HG03060 (cell line): ENCODE measurements around the gene IQSEC3.

Experiments
- ATAC-seq: cut with Tn5 transposase; IDR thresholded peaks from one replicate; pipeline ENCODE4 v1.9.1; 2021; ENCODE audit warnings: low read depth, moderate number of reproducible peaks; ENCODE audit not compliant: unreplicated experiment

Gene IQSEC3

DNA sequence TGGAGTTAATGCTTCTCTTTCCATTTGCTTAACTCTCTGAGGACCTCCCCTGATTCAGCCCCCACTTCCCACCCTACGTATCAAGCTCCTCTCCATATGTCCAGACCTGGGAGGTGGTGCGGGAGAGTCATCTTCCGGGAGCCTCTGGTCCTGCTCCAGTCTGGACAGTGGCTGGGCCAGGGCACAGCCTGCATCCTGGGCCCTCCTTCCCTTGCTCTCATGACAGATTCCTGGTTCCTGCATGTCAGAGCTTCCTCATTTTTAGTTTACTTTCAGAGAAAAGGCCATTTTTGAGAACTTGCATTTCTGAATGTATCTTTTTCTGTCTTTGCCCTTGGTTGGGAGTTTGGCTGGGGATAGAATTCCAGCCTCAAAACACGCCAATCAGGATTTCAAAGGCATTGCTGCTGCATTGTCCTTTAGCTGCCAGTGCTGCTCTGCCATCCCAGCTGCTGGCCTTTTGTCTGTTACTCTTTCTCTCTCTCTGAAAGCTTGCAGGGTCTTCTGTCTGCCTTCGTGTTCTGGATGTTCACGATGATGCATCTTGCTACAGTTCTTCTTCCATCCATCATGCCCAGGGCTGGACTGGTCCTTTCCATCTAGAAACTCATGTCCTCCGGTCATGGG is 92.7 kb downstream of the IQSEC3 start:
- ATAC-seq = no peak

DNA sequence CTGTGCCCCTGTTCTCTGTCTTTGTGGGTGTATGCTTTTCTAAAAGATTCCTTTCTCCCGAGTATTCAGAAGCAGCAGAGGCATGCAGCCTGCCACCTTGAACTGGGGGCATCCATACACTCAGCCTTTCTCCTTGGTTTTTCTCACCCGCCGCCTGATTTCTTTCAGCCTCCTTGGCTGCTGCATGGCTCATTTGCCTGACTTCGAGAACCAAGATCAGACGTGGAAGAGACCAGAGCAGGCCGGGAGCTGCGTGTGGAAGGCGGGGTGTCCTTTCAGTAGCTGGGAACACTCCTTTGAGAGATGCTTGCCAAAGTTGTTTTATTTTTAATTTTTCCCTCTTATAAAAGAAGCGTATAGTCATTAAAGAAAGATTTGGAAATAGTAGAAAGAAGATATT is 94.3 kb downstream of the IQSEC3 start:
- ATAC-seq = no peak

DNA sequence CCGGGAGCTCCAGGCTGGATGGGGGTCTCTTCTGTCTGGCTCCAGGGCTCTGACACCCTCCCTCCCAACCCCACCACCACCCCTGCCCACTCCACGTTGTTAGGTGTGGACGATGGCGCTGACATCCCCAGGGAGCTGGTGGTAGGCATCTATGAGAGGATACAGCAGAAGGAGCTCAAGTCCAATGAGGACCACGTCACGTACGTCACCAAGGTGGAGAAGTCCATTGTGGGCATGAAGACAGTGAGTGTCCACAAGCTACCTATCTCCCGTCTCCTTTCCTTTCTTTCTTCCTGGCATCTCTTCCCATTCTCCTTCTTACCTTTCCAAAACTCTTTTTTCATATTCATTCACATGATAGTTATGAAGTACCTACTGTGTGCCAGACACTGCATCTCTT is 95.3 kb downstream of the IQSEC3 start:
- ATAC-seq = no peak

DNA sequence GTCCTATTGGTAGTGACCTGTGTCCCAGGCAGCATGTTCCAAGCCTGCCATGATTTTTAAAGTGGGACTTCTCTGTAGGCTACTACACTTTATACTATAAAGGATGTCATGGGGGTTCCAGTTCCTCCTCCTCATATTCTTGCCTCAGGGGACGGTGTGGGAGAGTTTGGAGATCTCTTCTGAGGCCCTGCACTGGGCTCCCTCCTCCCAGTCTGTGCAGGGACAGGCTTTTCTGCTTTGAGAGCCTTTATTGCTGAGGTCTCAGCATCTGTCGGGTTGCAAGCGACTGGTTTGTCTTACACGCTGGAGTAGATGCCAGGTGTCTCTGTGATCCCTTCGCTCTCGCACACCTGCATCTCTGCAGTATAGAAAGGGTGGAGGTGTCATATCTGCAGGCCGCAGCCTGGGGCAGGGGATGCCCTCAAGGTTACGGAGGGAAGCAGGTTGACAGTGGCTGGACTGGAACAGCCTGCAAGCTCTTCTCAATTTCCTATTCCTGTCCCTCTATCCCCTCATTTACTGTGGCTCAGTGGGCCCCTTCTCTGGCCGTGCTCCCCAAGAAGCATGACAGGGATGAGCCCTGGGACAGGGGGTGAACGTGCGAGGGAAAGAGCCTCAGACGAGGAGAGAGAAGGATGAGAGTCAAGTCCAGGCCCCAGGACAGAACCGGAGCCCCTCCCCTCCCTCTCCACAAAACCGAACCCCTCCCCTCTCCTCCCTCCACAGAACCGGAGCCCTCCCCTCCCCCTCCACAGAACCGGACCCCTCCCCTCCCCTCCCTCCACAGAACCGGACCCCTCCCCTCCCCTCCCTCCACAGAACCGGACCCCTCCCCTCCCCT is 96.1 kb downstream of the IQSEC3 start:
- ATAC-seq = no peak

DNA sequence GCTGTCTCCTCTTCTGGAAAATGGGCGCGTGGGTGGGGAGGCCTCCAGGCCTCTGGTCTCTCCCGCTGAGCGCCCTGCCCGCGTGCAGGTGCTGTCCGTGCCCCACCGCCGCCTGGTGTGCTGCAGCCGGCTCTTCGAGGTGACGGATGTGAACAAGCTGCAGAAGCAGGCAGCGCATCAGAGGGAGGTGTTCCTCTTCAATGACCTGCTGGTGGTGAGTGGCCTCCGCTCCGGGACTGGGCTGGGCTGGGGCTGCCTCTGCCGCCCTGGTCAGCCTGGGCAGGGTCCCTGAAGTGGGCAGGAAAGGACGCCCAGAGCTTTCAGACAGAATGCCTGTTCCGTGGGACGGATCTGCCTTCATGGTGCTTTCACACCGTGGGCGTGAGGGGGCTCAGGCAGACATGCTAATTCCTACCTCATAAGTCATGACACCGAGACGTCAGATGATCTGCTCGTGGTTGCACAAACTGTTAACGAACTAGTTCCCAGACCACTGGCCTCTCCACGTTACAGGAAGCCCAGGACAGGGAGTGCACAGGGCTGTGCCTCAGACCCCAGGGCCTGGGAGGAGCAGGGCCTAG is 96.9 kb downstream of the IQSEC3 start:
- ATAC-seq = no peak

DNA sequence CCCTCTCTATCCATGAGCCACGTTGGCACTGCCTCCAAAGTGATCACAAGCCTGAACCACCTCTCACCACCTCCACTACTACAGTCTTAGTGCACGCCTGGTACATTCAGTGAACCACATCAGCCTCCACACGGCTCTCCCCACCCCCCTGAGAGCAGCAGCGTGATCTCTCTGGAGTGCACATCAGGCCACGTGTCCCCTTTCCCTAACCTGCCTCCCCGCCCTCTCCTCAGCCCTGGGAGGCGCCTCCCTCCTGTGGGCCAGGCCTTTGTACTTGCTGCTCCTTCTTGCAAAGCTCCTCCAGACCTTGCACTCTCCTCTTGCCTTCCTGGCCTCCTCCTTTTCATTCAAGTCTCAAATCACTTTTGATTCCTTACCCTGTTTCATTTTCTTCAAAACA is 97.6 kb downstream of the IQSEC3 start:
- no peak for ATAC-seq

DNA sequence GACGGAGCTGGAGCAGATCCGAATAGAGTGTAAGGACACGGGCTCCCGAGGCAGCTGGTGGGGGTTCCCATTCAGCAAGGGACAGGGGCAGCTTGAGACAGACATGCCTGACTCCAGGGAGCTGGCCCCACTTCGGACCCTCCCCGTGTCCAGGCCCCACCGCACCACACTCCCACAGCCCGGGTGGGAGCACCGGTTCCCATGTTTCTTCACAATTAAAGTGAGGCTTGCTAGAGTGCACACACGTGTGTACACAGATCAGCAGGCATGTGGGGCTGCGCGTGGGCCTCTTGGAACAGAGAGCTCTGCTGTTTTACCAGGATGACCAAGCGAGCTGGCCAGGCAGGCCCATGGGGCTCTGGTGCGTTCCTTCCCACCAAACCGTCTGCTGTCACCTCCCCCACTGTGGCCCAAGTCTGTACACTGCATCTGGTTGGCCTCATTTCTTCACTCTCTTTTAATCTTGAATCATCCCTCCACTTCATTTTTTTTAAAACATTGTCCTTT is 99.3 kb downstream of the IQSEC3 start:
- ATAC-seq = no peak

DNA sequence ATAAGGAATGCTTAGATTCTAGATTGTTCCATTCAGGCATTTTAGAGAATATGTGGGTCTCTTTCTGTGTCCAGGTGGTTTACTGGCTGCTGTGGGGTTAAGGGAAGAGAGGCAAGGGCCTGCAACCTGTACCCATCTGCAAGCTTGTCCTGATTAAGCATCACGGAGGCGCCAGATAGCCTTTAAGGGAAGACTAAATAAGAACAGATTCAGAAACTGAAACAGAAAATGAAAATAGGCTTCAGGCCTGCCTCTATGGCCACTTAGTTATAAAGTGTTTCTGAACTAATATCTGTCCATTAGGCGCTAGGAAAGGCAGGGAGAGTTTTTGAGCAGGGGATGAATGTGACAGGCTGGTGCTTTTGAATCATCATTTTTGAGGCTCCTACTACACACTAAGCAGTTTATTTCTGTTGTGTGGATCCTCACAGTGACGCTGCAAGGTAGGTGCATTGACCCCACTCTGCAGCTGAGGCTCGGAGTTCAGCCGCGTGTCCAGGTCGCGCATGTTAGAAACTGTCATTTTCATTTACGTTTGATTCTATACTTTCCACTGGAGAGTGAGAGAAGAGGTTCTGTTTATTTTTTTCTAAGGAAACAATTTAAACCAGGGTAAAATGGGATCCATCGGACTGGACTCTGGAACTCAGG is 100.0 kb downstream of the IQSEC3 start:
- ATAC-seq = no peak

DNA sequence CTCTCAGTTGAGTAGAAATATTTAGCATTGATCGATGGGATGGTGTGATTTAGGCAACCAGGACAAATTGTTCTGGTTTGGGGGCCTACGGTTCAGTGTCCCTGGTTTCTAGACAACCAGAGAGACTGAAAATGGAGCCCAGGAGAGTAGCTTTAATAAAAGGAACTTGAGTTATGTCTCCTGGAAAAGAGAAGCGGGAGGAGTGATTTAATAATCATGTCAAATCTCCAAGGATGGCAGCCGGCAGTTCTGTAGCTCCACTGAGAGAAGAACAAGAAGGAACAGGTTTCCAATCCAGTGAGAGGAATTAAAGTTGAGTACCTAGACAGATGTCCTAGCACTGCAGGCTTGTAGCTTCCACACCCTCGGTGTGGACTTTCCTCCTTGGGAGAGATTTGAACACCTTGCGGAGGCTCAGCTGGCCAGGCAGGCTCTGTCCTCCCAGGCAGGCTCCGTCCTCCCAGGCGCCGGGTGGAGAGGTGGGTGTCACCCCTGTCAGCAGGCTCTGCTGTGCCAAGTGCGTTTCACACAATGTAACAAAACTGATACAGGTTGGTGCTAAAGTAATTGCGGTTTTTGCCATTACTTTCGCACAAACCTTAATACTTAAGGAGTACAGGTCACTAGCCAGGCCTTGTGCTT is 101.5 kb downstream of the IQSEC3 start:
- ATAC-seq = no peak

DNA sequence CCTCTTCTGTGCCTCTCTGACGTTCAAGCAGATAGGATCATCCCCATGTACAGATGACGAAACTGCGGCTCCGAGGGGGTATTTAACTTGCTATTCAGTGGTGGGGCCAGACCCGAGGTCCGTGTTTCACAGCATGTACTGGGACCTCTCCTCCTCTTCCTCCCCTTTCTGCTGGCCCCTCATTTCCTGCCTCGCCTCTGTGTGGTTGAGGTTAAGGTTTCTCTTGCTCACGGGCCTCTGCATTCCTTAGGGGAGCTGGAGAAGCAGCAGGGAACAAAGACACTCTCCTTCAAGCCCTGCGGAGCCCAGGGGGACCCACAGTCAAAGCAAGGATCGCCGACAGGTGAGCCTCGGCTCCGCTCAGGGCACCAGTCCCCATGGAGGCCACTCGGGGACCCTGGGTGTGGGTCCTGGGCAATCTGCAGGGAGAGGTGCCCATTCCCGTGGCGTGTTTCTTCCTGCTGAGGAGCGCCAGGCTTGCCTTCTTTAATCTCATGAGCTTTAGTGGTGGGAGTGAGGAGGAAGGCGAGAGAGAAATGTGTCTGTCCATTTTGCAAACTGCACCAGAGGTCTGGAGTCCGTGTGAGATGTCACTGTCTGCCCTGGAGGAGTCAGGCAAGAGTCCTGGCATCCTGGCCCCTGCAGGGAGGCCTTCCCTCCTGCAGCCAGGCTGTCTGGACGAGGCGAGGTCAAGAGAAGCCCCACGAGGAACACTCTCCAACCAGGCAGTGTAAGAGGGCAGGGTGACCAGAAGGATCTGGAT is 102.4 kb downstream of the IQSEC3 start:
- no peak for ATAC-seq

DNA sequence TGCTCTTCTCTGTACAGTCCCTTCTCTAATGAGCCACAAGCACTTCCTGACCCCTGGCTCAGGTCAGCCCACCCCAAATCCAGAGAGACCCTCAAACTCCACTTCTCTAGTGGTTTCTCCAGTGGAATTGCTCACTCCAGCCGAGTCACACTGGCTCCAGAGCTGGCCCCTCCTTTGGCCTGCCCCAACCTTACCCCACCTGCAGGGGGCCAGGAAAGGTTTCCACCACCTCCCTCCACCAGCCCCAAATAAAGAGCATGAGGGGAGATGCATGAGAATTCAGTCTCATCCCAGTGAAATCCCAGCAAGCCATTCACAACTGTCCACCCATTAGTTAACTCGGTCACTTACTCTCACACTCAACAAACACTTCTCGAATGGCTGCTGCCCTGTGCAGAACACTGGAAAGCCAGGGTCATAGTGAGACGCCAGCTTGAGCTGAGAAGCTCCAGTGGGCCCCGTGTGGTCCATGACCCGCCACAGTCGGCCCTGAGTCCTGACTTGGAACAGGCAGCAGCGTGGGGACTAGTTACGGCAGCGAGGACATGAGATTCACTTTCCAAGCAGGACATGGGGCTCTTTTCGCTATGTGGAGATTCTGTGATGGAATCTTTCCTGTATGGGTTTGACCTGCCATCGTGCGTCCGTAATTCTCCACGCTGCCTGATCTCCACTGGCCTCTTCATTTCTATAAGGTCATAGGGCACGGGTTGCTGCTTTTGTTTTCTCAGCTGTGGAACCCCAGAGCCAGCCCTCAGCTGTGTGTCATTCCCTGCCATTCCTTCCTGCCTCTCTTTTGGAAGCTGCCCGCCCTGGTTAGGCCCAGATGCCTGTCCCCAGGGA is 103.2 kb downstream of the IQSEC3 start:
- ATAC-seq = no peak

DNA sequence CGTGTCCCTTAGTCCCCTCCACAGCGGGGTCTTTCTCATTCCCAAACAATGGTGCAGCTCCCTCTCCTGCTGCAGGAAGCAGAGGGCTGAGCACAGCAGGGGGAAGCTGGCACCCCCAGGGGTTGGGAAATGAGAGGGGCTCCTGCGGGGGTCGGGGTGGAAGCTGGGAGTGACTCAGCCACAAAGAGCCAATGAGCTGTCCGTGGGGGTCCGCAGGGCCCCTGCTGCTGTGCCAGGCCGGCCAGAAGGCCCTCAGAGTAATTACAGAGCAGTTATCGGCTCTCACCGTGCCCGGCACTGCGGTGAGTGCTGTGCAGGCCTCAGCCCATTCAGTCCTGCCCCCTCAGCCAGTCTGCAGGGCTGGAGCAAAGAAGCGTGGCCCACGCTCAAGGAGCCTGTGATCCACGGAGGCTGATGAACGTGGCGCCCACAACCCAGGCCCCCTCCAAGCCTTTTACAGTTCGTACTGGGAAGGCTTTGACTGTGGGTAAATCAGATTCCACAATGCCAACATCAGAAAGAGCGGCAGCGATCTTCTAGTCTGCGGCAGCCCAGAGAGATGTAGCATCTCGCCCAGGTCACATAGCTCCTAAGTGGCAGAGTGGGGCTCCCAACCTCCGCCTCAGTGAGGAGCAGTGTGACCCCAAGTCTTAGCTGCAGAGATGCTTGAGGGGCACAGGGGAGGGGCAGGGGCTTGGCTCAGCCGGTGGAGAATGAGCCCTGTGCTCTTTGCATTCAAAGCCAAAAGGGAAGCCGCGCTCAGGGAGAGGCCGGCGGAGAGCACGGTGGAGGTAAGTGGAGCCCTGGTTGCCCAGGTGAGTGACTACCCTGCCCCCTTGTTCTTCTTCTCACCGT is 104.0 kb downstream of the IQSEC3 start:
- ATAC-seq = no peak

DNA sequence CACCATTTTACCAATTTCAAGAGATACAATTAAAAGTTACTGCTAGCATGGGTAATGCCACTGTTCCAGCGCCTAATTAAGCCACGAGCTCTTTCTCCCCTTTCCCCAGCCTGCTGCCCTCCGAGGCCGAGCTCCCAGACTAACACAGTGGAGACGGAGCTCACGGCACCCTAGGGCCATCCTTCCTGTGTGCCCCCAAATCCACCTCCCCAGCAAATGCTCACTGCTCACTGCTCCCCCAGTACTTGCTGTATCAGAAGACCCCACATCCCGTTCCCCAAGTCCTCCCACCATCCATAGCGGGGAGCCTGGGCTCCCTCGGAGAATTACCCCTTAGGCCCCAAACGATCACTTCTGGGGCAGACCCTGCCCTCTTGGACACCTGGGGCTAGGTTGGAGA is 104.7 kb downstream of the IQSEC3 start:
- no peak for ATAC-seq

DNA sequence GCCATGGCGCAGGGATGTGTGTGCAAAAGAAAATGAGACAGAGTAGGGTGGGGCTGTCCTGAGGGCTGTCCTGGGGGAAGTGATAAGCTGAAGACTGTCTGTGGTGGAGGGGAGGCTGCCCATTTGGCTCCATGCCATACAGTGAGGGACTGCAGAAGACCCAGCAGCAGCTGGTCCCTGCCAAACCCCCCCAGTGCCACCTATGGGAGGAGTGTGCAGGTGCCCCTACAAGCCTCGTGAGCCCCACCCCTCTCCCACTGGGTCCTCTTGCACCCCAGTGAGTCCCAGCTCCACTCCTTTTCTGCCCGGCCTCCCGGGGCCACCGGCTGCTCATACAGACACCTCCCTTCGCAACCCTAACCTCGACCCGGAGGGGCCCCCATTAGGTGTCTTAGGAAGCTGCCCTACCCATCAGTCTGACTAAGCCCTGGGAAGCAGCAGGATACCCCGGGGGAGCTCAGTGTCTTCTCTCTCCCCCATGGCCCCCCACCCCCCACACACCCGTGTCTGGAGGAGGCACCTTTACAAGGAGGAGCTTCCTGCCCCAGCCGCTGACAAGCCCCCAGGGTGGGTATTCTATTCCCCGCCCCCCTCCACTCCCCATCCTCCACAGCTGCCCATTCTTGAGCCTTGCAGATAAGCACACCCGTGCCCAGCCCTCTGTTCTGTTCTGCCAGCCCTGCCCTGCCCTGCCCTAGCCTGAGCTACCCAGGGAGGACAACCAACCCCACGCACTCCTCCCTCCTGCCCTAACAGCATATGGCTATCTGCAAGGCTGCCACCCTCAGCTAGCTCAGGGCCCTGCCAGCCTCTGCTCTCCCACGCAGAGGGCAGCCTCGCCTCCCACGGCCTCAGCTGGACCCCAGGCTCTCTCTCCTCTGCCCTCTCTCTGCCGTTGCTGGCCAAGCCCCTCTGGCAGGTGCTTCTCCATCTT is 105.4 kb downstream of the IQSEC3 start:
- no peak for ATAC-seq

DNA sequence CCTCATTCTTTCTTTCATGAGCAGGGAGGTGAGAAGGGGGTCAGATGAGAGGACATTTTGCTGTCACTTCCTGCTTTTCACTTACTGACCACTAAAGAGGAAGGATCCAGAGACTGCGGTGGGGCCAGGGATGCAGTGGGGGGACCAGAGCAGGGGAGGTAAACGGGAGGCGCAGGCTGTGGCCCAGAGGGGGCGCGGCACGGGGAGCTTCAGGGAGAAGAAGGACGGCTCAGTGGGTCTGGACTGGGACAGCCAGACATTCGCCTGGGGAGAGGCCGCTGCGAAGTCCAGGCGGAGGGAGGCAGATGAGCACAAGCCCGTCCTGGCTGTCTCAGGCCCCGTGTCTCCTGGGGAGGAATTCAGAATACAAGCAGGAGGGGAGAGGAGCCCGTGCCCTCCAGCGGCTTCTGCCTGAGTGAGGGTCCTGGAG is 106.2 kb downstream of the IQSEC3 start:
- ATAC-seq = no peak

DNA sequence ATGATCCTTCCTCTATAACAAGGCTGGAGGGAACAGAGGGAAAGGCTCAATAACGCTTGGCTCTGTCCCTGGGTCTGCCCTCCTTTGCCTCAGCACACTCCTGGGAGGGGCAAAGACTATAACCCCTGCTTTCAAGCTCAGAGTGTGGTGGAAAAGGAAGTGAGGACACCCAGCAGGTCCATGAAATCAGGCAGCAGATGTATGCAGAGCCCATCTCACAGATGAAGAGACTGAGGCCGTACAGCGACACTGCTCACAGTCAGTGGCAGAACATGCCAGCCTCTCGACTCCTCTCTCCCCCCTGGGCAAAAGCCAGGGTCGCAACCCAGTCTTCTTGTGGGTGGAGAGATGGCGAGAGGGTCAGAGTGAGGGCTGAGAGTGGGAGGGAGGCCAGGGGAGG is 107.6 kb downstream of the IQSEC3 start:
- no peak for ATAC-seq

DNA sequence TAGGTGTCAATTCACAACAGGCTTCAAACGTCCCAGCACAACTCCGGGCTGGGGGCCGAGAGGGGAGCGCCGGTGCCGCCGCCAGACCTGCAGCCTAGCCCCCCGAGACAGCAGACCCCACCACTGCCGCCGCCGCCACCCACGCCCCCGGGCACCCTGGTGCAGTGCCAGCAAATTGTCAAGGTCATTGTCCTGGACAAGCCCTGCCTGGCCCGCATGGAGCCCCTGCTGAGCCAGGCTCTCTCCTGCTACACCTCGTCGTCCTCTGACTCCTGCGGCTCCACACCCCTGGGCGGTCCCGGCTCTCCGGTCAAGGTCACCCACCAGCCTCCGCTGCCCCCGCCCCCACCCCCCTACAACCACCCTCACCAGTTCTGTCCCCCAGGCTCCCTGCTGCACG is 108.0 kb downstream of the IQSEC3 start:
- no peak for ATAC-seq
